GM19240 (cell line): Measurements from ENCODE around the gene LNX2.

Experiments
- DNase-seq: peaks from one replicate; pipeline ENCODE4 v3.0.0; 2011; ENCODE audit warnings: low spot score; ENCODE audit not compliant: insufficient read length

The LNX2 gene

GRCh38 chr13:27607125-27607524 is 13.2 kb downstream of the LNX2 start:
- DNase-seq, result no peak

GRCh38 chr13:27605610-27606200 is 14.6 kb downstream of the LNX2 start:
- DNase-seq, result no peak

- no peak for DNase-seq
Measured at GRCh38 chr13:27605099-27605498, 15.2 kb downstream of the LNX2 start.

- DNase-seq, result no peak
Measured at GRCh38 chr13:27601803-27602202, 18.5 kb downstream of the LNX2 start.

- no peak for DNase-seq
Measured at GRCh38 chr13:27601208-27601607, 19.1 kb downstream of the LNX2 start.

- no peak for DNase-seq
Measured at GRCh38 chr13:27600711-27601110, 19.6 kb downstream of the LNX2 start.

- DNase-seq, result no peak
Measured at GRCh38 chr13:27599845-27600553, 20.3 kb downstream of the LNX2 start.

GRCh38 chr13:27599096-27599495 is 21.2 kb downstream of the LNX2 start:
- DNase-seq, result no peak

- DNase-seq, result no peak
Measured at GRCh38 chr13:27595055-27595811, 25.1 kb downstream of the LNX2 start.

GRCh38 chr13:27593267-27593666 is 27.1 kb downstream of the LNX2 start:
- no peak for DNase-seq

GRCh38 chr13:27592865-27593264 is 27.5 kb downstream of the LNX2 start:
- DNase-seq, result no peak

GRCh38 chr13:27588405-27588804 is 31.9 kb downstream of the LNX2 start:
- DNase-seq, result no peak

GRCh38 chr13:27587095-27587746 is 33.1 kb downstream of the LNX2 start:
- no peak for DNase-seq

- no peak for DNase-seq
Measured at GRCh38 chr13:27583645-27584044, 36.7 kb downstream of the LNX2 start.

- DNase-seq, result no peak
Measured at GRCh38 chr13:27578121-27579030, 42.0 kb downstream of the LNX2 start.

- no peak for DNase-seq
Measured at GRCh38 chr13:27574661-27575060, 45.7 kb downstream of the LNX2 start.

- no peak for DNase-seq
Measured at GRCh38 chr13:27573265-27573664, 47.1 kb downstream of the LNX2 start.

- no peak for DNase-seq
Measured at GRCh38 chr13:27572234-27572901, 48.0 kb downstream of the LNX2 start.

- no peak for DNase-seq
Measured at GRCh38 chr13:27570906-27571305, 49.4 kb downstream of the LNX2 start.

- DNase-seq, result no peak
Measured at GRCh38 chr13:27569405-27569804, 50.9 kb downstream of the LNX2 start.
